HG03378 (cell line): ENCODE measurements around the gene NTM.

Experiments used
- ATAC-seq: cut with Tn5 transposase; IDR thresholded peaks from one replicate; pipeline ENCODE4 v1.9.1; 2021; ENCODE audit warnings: mild to moderate bottlenecking, moderate library complexity; ENCODE audit not compliant: unreplicated experiment

Gene NTM

GRCh38 chr11:131538322-131538721 is 167.9 kb downstream of the NTM start:
- ATAC-seq: no peak

GRCh38 chr11:131540676-131541075 is 170.3 kb downstream of the NTM start:
- ATAC-seq: no peak

GRCh38 chr11:131543389-131544025 is 173.1 kb downstream of the NTM start:
- ATAC-seq: no peak

- ATAC-seq: no peak
Observed at GRCh38 chr11:131544591-131544990, 174.2 kb downstream of the NTM start.

- ATAC-seq: no peak
Observed at GRCh38 chr11:131546218-131546895, 175.9 kb downstream of the NTM start.

- ATAC-seq: no peak
Observed at GRCh38 chr11:131549099-131549498, 178.7 kb downstream of the NTM start.

GRCh38 chr11:131549770-131550169 is 179.4 kb downstream of the NTM start:
- no peak for ATAC-seq

- no peak for ATAC-seq
Observed at GRCh38 chr11:131560287-131560686, 189.9 kb downstream of the NTM start.

- no peak for ATAC-seq
Observed at GRCh38 chr11:131561501-131561900, 191.1 kb downstream of the NTM start.

- no peak for ATAC-seq
Observed at GRCh38 chr11:131561972-131562371, 191.6 kb downstream of the NTM start.

GRCh38 chr11:131568318-131568717 is 197.9 kb downstream of the NTM start:
- no peak for ATAC-seq

- ATAC-seq: no peak
Observed at GRCh38 chr11:131571571-131571970, 201.2 kb downstream of the NTM start.

GRCh38 chr11:131572423-131572822 is 202.0 kb downstream of the NTM start:
- ATAC-seq: no peak

- no peak for ATAC-seq
Observed at GRCh38 chr11:131579932-131580387, 209.5 kb downstream of the NTM start.

- ATAC-seq: no peak
Observed at GRCh38 chr11:131580476-131580875, 210.1 kb downstream of the NTM start.

- no peak for ATAC-seq
Observed at GRCh38 chr11:131581046-131581445, 210.6 kb downstream of the NTM start.

GRCh38 chr11:131582021-131582525 is 211.7 kb downstream of the NTM start:
- ATAC-seq: no peak

- ATAC-seq: no peak
Observed at GRCh38 chr11:131583421-131583820, 213.0 kb downstream of the NTM start.

GRCh38 chr11:131583938-131584337 is 213.5 kb downstream of the NTM start:
- ATAC-seq: no peak

GRCh38 chr11:131584785-131585592 is 214.6 kb downstream of the NTM start:
- ATAC-seq: no peak

GRCh38 chr11:131588057-131588456 is 217.6 kb downstream of the NTM start:
- ATAC-seq: no peak

- ATAC-seq: no peak
Observed at GRCh38 chr11:131591051-131591461, 220.6 kb downstream of the NTM start.
